Limb (tissue), 2 donors: ENCODE results near the gene NBAS.
"Not testable (repeated sequence)": the region's sequence is repeated elsewhere in the genome, so short reads cannot be mapped to it uniquely, and the experiment has no call there.

Experiments
- DNase-seq, 2 donors: peaks; one replicate each; pipeline ENCODE4 v3.0.0-alpha.2; 2016; ENCODE audit errors: extremely low spot score in 2 of 2

NBAS gene

DNA sequence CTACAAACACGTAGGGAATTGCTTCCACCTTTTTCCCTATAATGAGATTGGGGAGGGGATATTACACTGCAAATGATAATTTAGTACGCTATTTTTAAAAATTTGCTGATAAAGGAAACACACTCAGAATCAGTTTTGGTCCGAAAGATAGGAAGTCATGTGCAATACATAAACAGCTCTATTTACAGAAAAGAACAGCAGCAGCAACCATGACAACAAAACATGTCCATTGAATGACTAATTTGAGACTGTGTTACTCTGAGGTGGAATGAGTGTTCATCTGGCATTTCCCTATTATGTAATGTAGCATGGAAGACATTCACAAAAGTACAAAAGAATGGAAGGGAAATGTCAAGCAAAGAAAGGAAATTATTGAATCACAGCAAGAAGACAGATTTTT, 337.2 kb downstream of the NBAS start:
- DNase-seq = peak in 1 of 2 donors; percentile 16

DNA sequence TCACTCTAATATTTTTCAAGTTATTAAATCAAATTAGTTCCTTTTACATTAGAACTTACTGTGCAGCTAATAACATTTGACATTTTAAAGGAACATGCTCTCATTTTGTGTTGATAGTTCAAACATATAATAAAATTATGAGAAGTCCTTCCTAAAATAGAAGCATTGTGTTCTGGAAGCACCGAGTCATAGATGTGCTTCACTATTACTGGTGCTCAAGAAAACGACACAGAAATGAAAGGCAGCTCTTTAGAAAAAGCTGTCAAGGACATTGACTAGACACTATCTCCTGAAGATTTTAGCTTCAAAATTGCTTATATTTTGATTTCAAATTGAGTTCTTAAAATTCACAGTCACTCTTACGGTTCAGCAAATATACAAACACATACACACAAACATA, 338.3 kb downstream of the NBAS start:
- no peak for DNase-seq

DNA sequence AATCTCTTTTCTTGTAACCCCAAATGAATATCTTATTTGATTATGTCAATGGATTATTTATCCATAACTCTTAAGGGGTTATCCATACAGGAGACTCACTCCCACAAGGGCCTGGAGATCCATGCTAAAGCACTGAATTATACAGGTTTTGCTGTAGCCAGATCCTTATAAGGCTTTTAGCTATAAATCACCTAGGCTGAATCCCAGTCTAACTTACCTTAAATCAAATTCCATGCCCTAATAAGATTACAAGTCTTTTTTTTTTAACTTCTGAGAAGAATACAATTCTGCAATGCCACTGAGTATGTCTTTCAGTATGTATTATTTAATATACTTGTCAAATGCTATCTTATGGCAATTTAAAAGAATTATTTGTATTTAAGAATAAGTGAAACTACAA, 340.5 kb downstream of the NBAS start:
- DNase-seq = no peak

DNA sequence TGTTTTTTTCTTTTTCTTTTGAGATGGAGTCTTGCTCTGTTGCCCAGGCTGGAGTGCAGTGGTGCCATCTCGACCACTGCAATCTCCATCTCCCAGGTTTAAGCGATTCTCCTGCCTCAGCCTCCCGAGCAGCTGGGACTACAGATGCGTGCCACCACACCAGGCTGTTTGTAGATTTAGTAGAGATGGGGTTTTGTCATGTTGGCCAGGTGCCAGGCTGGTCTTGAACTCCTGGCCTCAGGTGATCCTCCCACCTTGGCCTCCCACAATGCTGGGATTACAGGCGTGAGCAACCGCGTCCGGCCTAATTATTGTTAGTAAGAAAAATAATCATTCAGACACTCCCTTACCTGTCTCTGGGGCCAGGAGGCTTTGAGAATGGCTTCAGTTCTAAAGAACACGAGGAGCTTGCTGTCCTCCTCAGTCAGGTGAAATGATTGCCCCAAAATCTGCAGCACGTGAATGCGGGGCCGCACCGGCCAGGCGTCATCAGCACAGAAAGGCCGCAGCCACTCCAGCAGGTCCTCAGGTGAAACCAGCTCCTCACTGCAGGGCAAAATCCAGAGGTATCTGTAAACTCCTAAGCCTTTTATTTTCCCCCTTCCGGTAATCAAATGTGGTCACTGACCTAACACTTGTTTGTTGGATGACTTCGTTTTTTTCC, 342.6 kb downstream of the NBAS start:
- DNase-seq = no peak

DNA sequence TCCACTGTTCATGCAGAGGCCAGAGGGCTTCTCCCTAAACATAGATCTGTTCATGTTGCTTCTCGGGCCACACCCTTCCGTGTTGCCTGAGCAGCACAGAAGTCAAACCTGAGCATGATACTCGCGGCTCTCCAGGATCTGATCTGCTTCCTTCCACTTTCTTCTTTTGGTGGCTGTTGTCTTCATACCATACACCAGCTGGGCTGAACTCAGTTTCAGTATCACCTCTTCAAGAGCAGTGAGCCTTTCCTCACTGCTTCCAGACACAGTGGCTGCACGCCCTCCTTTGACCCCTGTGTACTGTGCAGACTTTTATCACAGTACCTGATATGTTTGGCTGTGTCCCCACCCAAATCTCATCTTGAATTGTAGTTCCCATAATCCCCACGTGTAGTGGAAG, 348.9 kb downstream of the NBAS start:
- no peak for DNase-seq

DNA sequence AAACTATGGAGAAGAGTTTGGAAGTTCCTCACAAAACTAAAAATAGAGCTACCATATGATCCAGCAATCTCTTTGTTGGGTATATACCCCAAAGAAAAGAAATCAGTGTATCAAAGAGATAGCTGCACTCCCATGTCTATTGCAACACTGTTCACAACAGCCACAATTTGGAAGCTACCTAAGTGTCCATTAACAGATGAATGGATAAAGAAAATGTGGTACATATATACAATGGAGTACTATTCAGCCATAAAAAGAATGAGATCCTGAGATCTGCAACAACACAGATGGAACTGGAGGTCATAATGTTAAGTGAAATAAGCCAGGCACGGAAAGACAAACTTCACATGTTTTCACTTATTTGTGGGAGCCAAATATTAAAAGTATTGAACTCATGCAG, 350.6 kb downstream of the NBAS start:
- DNase-seq = not testable (repeated sequence)

DNA sequence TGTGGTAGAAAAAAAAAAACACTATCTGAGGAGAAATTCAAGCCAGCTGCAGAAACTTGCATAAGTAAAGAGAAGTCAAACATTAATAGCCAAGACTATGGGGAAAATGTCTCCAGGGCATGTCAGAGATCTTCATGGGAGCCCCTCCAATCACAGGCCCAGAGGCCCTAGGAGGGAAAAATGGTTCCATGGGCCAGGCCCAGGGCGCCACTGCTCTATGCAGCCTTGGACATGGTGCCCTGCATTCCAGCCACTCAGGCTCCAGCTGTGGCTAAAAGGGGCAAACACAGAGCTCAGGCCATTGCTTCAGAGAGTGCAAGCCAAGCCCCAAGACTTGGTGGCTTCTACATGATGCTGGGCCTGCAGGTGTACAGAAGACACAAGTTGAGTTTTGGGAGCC, 354.7 kb downstream of the NBAS start:
- DNase-seq = no peak

DNA sequence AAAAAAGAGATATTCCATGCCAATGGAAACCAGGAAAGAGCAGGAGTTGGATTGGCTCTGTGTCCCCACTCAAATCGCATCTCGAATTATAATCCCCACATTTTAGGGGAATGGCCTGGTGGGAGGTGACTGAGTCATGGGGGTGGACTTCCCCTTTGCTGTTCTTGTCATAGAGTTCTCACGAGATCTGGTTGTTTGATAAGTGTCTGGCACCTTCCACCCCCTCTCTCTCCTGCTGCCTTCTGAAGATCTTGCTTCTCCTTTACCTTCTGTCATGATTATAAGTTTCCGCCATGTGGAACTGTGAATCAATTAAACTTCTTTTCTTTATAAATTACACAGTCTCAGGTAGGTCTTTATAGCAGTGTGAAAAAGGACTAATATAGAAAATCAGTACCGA, 355.6 kb downstream of the NBAS start:
- no peak for DNase-seq

GRCh38 chr2:15201009-15201408, 360.1 kb downstream of the NBAS start:
- no peak for DNase-seq

GRCh38 chr2:15200581-15200980, 360.6 kb downstream of the NBAS start:
- no peak for DNase-seq

DNA sequence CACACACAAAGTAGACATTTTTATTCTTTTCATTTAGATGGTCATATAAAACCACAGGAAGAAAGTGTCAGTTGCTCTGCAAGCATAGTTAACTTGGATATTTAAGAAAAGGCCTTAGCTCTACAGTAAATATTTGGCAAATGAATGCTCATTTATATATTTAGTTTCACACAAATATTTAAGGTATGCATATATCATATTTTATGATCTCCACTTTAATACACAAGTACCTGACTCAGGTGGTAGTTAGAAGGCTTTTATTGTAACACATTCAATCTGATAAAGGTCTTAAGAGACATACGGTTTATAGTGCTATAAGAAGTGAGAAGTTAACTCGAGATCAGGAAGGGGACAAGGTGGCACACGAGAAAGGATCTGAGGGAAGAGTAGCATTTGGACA, 363.1 kb downstream of the NBAS start:
- no peak for DNase-seq

DNA sequence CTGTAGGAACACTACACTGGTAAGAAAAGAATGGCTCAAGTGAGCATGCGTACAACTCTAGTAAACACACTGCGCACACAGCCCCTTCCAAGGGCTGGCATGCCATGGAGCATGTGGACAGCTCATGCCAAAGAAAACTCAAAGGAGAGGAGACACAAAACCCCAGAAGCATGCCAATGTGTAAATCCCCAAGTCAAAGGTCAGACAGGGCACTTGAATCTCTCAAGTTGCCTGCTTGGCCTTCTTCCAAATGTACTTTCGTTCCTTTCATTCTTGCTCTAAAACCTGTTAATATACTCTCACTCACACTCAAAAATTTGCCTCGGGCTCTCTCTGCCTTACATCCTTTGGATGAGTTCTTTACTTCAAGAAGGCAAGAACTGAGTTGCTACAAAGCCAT, 365.3 kb downstream of the NBAS start:
- no peak for DNase-seq

DNA sequence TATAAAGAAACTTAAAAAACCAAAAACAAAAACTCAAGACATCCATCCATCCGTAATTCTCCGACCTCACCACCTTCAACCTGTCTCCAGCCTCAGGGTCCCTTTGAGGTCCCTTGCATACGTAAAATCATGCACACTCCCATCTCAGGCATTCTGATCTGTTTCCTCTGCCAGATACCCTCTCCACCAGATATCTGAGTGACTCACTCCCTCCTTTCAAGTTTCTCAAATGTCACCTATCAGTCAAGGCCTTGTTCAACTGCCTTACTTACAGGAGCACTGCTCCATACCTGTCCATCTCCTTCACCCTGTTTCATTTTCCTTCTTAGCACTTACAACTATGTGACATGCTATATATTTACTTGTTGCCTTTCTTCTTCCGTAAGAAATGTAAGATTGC, 369.3 kb downstream of the NBAS start:
- no peak for DNase-seq

GRCh38 chr2:15189216-15189615, 371.9 kb downstream of the NBAS start:
- DNase-seq = peak in 1 of 2 donors; percentile 6

DNA sequence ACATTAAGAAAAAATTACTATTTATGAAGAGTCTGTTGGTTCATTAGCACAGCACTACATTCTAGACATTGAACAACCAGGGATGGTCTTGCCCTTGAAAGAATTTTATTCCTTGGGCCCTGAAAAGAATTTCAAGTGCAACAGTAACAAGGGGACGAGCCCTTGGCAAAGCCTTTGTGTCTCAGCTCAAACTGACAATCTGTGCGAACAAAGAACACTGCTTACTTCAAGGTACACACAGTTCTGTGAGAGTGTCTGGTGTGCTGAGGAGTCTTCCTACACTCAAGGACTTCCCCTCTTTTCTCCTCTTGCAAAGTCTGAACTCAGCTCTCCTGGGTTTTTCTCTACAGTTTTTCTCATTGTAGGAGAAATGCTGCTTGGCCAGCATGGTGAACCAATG, 373.4 kb downstream of the NBAS start:
- no peak for DNase-seq

- no peak for DNase-seq
Observed at GRCh38 chr2:15186118-15186517, 375.0 kb downstream of the NBAS start.

DNA sequence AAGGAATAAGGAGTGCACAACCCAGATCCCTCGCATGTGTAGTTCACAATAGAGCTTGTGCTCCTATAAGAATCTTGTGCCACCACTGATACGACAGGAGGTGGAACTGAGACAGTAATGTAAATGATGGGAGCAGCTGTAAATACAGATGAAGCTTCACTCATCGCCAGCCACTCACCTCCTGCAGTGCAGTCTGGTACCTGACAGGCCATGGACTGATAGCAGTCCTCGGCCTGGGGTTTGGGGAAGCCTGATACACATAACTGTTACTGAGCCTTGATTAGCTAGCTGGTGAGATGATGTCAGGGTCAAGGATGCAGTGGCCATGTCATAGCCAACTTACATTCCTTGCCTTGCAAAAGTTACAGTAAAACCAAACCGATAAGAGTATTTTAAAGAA, 376.6 kb downstream of the NBAS start:
- no peak for DNase-seq

- no peak for DNase-seq
Observed at GRCh38 chr2:15182275-15182674, 378.9 kb downstream of the NBAS start.

DNA sequence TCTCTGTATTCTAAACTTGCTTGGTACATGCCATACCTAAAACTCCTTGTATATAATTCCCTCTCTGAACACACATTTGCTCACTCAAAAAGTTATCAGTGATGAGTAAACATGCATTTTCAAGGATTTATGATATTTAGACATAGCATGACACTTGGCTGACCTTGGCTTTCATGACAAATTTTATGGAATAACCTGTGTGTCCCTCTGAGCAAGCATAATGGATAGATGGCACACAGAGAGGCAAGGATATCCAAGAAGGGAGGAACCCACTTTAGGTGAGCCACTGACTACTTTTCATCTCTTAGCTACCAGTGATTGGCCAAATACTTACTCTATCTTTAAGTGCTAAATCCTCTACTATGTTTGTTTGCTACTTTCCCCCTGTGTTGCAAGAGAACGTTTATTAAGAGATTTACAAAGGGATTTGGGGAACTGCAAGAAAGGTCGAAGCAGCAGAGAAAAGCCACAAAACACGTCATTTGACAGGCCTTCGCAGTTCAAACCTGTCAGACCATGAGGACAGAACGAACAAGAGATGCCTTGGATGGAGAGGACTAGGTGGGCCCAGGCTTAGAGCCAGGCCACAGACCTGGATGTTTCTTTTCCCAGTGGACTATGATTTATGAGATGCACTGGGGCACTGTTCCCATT, 379.9 kb downstream of the NBAS start:
- no peak for DNase-seq

DNA sequence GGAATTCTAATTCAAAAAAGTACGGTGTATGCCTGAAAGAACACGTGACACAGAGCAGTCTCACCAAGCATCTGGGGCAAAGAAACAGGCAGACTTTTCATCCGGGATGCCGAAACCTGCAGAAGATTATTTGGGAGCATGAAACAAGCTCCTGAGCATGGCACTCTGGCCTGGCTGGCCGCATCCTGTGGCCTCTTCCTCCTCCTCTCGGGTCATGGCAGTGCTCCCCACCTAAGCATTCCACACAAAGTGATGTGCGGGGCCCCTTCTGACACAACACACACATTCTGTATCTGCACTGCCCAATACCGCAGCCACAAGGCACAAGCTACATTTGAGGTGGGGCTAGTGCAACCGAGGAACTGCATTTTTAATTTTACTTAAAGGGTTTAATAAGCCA, 380.8 kb downstream of the NBAS start:
- DNase-seq = no peak

GRCh38 chr2:15178946-15179345, 382.2 kb downstream of the NBAS start:
- no peak for DNase-seq

DNA sequence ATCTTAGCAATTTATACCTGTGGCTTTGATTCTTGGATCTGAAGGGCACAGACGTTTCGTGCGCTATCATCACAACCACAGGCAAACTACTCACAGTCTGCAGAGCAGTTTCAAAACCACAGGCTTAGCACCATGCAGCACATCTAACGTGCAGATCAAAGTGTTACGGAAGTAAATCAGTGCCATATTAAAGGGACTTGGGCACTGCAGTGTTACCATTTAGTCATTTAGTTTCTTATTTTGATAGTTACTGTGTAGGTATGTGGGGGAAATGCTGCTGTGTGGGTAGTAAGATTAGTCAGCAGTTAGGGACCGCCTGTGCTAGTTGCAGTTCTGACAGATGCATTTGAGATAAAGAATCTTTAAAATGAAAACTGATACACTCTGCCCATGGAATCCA, 384.0 kb downstream of the NBAS start:
- no peak for DNase-seq

DNA sequence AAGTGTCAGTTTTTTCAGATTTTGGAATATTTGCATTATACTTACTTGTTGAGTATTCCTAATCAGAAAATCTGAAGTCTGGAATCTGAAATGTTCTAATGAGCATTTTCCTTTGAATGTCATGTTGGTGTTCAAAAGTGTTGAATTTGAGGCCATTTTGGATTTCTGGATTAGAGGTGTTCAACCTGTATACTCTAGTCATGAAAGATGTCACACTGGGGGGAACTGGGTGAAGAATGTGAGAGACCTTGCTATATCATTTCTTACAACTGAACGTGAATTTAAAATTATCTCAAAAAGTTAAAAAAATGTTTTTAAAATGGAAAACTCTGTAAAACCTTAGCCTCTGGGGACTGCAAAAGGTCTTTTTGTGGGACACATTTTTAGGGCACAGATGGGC, 384.5 kb downstream of the NBAS start:
- DNase-seq = no peak

GRCh38 chr2:15174567-15174966, 386.6 kb downstream of the NBAS start:
- DNase-seq = no peak
